Cardiac fibroblast (primary cell): ENCODE measurements around the gene SNX24.
"Not testable (repeated sequence)": the region's sequence is repeated elsewhere in the genome, so short reads cannot be mapped to it uniquely, and the experiment has no call there.

Experiments
- DNase-seq, 2 donors: peaks; one replicate each; pipeline versions ENCODE4 v3.0.0 to v3.0.0-alpha.2; 2010; ENCODE audit warnings: low read depth in 2 of 2
- H3K4me3 ChIP-seq, 2 donors: replicated peaks in 1 of 2; 1 replicate in 1 of 2; 2 replicates in 1 of 2; pipeline ENCODE4 v1.5.1; 2011; ENCODE audit warnings: low read depth in 2 of 2, low read length in 2 of 2, mild to moderate bottlenecking in 2 of 2, moderate library complexity in 1 of 2
- CTCF ChIP-seq: IDR thresholded peaks from one replicate; pipeline ENCODE4 v1.5.1; 2011; ENCODE audit warnings: low read depth, mild to moderate bottlenecking, low read length, inconsistent platforms

The SNX24 gene

GRCh38 chr5:122967085-122967484 is 121.7 kb downstream of the SNX24 start:
- H3K4me3 ChIP-seq, result no peak overlapping the region
- no peak for TF ChIP-seq CTCF
- DNase-seq, result no peak

- no peak overlapping the region for H3K4me3 ChIP-seq
- no peak for DNase-seq
- TF ChIP-seq CTCF, result no peak
Observed at GRCh38 chr5:122967625-122968024, 122.2 kb downstream of the SNX24 start.

GRCh38 chr5:122968056-122968455 is 122.6 kb downstream of the SNX24 start:
- not testable (repeated sequence) for DNase-seq, H3K4me3 ChIP-seq

GRCh38 chr5:122971333-122971732 is 125.9 kb downstream of the SNX24 start:
- no peak for TF ChIP-seq CTCF
- H3K4me3 ChIP-seq, result no peak overlapping the region
- no peak for DNase-seq

GRCh38 chr5:122972877-122973276 is 127.5 kb downstream of the SNX24 start:
- DNase-seq, result peak in 1 of 2 donors; percentile 62
- H3K4me3 ChIP-seq, result no peak overlapping the region
- TF ChIP-seq CTCF, result no peak

GRCh38 chr5:122973759-122974158 is 128.3 kb downstream of the SNX24 start:
- DNase-seq, H3K4me3 ChIP-seq: not testable (repeated sequence)

GRCh38 chr5:122974251-122974650 is 128.8 kb downstream of the SNX24 start:
- not testable (repeated sequence) for DNase-seq, H3K4me3 ChIP-seq

- no peak for TF ChIP-seq CTCF
- H3K4me3 ChIP-seq, result no peak overlapping the region
- DNase-seq, result no peak
Observed at GRCh38 chr5:122977319-122977718, 131.9 kb downstream of the SNX24 start.

GRCh38 chr5:122978068-122978467 is 132.7 kb downstream of the SNX24 start:
- no peak for TF ChIP-seq CTCF
- H3K4me3 ChIP-seq, result no peak overlapping the region
- no peak for DNase-seq
